Activated CD4-positive, alpha-beta T cell treated with anti-CD3 and anti-CD28 coated beads, Interleukin-2, amount 50 U/mL, for 48 hours (primary cell): Measurements from ENCODE around the gene SYT14.
"Not testable (repeated sequence)": the region's sequence is repeated elsewhere in the genome, so short reads cannot be mapped to it uniquely, and the experiment has no call there.

Experiments used
- DNase-seq, 2 experiments: peaks; one replicate each; pipeline ENCODE4 v3.0.0-alpha.2; 2020

Gene SYT14

GRCh38 chr1:209948155-209948554 is 10.1 kb downstream of the SYT14 start:
- no peak for DNase-seq

- no peak for DNase-seq
These were observed 18.1 kb downstream of the SYT14 start for GRCh38 chr1:209956116-209956515.

- no peak for DNase-seq
These were observed 21.6 kb downstream of the SYT14 start for GRCh38 chr1:209959623-209960022.

- DNase-seq, result no peak
These were observed 22.9 kb downstream of the SYT14 start for GRCh38 chr1:209960926-209961325.

GRCh38 chr1:209962388-209962787 is 24.4 kb downstream of the SYT14 start:
- no peak for DNase-seq

GRCh38 chr1:209962856-209963255 is 24.8 kb downstream of the SYT14 start:
- DNase-seq, result no peak

GRCh38 chr1:209965996-209966395 is 28.0 kb downstream of the SYT14 start:
- no peak for DNase-seq

GRCh38 chr1:209978721-209979120 is 40.7 kb downstream of the SYT14 start:
- not testable (repeated sequence) for DNase-seq

- no peak for DNase-seq
These were observed 45.9 kb downstream of the SYT14 start for GRCh38 chr1:209983953-209984352.

GRCh38 chr1:209985002-209985401 is 47.0 kb downstream of the SYT14 start:
- no peak for DNase-seq

GRCh38 chr1:209988706-209989105 is 50.7 kb downstream of the SYT14 start:
- no peak for DNase-seq

- DNase-seq, result no peak
These were observed 51.5 kb downstream of the SYT14 start for GRCh38 chr1:209989525-209989924.

- no peak for DNase-seq
These were observed 55.2 kb downstream of the SYT14 start for GRCh38 chr1:209993061-209993830.

- no peak for DNase-seq
These were observed 58.3 kb downstream of the SYT14 start for GRCh38 chr1:209996348-209996747.

GRCh38 chr1:209999005-209999404 is 61.0 kb downstream of the SYT14 start:
- no peak for DNase-seq

GRCh38 chr1:210001751-210002150 is 63.7 kb downstream of the SYT14 start:
- no peak for DNase-seq

- no peak for DNase-seq
These were observed 65.5 kb downstream of the SYT14 start for GRCh38 chr1:210003501-210003900.

GRCh38 chr1:210010161-210010560 is 72.1 kb downstream of the SYT14 start:
- DNase-seq, result no peak

- no peak for DNase-seq
These were observed 83.3 kb downstream of the SYT14 start for GRCh38 chr1:210021145-210021860.

- no peak for DNase-seq
These were observed 84.0 kb downstream of the SYT14 start for GRCh38 chr1:210022044-210022443.

- DNase-seq, result no peak
These were observed 86.3 kb downstream of the SYT14 start for GRCh38 chr1:210024282-210024681.

GRCh38 chr1:210024996-210025395 is 87.0 kb downstream of the SYT14 start:
- DNase-seq, result no peak

GRCh38 chr1:210025870-210026269 is 87.9 kb downstream of the SYT14 start:
- no peak for DNase-seq

GRCh38 chr1:210027994-210028393 is 90.0 kb downstream of the SYT14 start:
- no peak for DNase-seq
